ENCODE data around the gene ZC3H12C.

Gene ZC3H12C

DNA sequence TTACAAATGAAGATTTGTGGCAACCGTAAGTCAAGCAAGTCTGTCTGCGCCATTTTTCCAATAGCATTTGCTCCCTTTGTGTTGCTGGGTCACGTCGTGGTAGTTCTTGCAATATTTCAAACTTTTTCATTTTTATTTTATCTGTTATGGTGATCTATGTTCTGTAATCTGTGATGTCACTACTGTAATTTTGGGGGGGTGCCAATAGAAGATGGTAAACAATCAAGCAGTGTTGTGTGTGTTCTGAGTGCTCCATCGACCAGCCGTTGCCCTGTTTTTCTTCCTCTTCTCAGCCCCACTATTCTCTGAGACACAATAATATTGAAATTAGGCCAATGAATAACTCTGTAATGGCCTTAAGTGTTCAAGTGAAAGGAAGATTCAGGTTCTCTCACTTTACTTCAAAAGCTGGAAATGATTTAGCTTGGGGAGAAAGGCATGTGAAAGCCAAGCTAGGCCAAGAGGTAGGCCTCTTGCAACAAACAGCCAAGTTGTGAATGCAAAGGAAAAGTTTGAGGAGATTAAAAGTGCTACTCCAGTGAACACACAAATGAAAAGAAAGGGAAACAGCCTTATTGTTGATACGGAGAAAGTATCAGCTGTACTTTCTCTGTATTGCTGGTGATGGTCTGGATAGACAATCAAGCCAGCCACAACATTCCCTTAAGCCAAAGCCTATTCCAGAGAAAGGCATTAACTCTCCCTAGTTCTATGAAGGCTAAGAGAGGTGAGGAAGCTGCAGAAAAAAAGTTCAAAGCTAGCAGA lies 7.5 kb downstream of the ZC3H12C start:
- CTCF ChIA-PET, result no interaction called here

DNA sequence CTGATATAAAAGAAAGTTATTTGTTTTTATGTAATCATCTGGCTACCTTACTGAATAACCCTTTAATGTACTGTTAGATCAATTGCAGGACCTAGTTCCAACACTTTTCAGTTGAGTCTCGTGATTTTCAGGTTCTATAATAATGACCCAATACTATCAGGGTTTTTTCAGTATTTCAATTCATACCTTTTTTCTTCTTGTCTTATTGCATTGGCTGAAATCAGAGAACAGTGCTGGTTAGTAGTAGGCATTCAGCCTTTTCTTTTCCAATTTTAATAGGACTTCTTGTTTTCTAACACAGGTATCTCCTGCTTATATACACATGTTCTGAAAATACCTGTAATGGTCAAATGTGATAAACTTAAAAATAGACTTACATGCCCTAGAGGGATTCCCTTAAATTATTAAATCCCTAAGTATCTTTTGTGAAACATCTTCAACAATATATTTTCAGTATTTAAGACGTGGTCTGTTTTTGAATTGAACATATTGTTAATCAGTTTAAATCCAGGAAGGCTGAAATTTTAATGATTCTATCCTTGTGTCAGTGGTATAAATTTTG lies 13.6 kb downstream of the ZC3H12C start:
- no peak for DNase-seq
- Mint-ChIP-seq H3K27me3 (peaks cover 12% of the 10 kb centered on the region), H3K27ac (no peak overlapping the region), H3K4me3 (no peak overlapping the region), H3K4me1 (no peaks in the 10 kb centered on the region), H3K36me3 (no peaks in the 10 kb centered on the region), H3K9me3 (no peaks in the 10 kb centered on the region)
- CTCF ChIA-PET, result no interaction called here

More for the DNA sequence above, 7.5 kb downstream of the ZC3H12C start:
- H3K27me3 Mint-ChIP-seq, result peaks cover 2% of the 10 kb centered on the region
- H3K27ac Mint-ChIP-seq, result no peak overlapping the region
- H3K36me3 Mint-ChIP-seq, result no peaks in the 10 kb centered on the region
- no peak for DNase-seq
- H3K4me1 Mint-ChIP-seq, result no peaks in the 10 kb centered on the region
- H3K9me3 Mint-ChIP-seq, result no peaks in the 10 kb centered on the region
- no peak overlapping the region for H3K4me3 Mint-ChIP-seq

DNA sequence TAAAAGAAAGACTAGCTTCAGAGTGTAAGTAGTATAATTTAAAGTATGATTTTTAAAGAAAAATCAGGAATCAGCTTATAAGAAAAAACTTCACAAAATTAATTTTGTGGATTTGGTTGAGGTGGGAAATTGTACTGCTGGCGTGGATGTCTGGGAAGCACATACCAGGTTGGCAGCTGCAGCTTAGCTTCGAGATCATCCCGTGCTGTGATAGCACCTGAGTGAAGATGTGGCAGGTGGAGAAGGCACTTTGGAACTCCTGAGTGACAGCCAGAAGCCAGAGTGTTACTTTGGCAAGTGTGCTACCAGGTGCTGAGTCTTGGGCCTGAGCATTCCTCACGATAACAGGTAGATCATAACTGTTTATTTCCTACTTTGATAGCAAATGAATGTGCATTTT lies 17.7 kb downstream of the ZC3H12C start:
- CTCF ChIA-PET, result interaction anchor here (0.6 kb wide), 1 partner anchor 186 kb away, joined by 3 read pairs; no protein-coding TSS in a partner anchor
- Mint-ChIP-seq H3K36me3 (no peaks in the 10 kb centered on the region), H3K4me1 (no peaks in the 10 kb centered on the region), H3K9me3 (no peaks in the 10 kb centered on the region), H3K27me3 (peaks cover 12% of the 10 kb centered on the region), H3K4me3 (no peak overlapping the region), H3K27ac (no peak overlapping the region)
- DNase-seq, result no peak

DNA sequence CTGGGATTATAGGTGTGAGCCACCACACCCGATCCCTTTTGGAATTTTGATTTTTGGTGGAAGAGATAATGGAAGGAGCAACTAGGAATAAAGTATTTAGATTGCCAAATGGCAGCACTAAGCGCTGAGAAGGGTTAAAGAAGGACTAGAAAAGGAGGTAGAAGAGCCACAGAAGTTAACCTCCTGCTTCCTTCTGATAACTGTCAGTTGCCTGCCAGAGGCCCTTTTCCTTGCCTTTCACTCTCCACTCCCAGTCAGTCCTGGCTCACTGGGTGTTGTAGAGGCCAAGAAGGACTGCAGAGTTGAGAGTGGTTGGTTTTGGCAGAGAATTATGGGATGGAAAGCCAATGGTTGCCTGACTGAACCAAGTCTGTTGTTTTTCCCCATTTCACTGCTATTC lies 19.3 kb downstream of the ZC3H12C start:
- H3K4me1 Mint-ChIP-seq, result no peaks in the 10 kb centered on the region
- H3K4me3 Mint-ChIP-seq, result no peak overlapping the region
- CTCF ChIA-PET, result no interaction called here
- no peak overlapping the region for H3K27ac Mint-ChIP-seq
- no peaks in the 10 kb centered on the region for H3K36me3 Mint-ChIP-seq
- no peaks in the 10 kb centered on the region for H3K9me3 Mint-ChIP-seq
- H3K27me3 Mint-ChIP-seq, result peaks cover 12% of the 10 kb centered on the region
- DNase-seq, result no peak

GRCh38 chr11:110113505-110113904 lies 20.3 kb downstream of the ZC3H12C start:
- Mint-ChIP-seq H3K4me1 (no peaks in the 10 kb centered on the region), H3K36me3 (no peaks in the 10 kb centered on the region), H3K27me3 (peaks cover 7% of the 10 kb centered on the region), H3K4me3 (no peak overlapping the region), H3K9me3 (no peaks in the 10 kb centered on the region), H3K27ac (no peak overlapping the region)
- CTCF ChIA-PET, result interaction anchor here (0.7 kb wide), 1 partner anchor 262 kb away, joined by 3 read pairs; no protein-coding TSS in a partner anchor
- no peak for DNase-seq

- Mint-ChIP-seq H3K4me1 (no peaks in the 10 kb centered on the region), H3K4me3 (no peak overlapping the region), H3K27ac (no peak overlapping the region), H3K9me3 (no peaks in the 10 kb centered on the region), H3K36me3 (no peaks in the 10 kb centered on the region), H3K27me3 (peaks cover 3% of the 10 kb centered on the region)
- no peak for DNase-seq
- CTCF ChIA-PET, result no interaction called here
These were observed 20.8 kb downstream of the ZC3H12C start for GRCh38 chr11:110113973-110114372.

- CTCF ChIA-PET, result no interaction called here
- no peaks in the 10 kb centered on the region for H3K4me1 Mint-ChIP-seq
- H3K36me3 Mint-ChIP-seq, result no peaks in the 10 kb centered on the region
- peaks cover 4% of the 10 kb centered on the region for H3K27me3 Mint-ChIP-seq
- no peak overlapping the region for H3K27ac Mint-ChIP-seq
- DNase-seq, result no peak
- no peak overlapping the region for H3K4me3 Mint-ChIP-seq
- no peaks in the 10 kb centered on the region for H3K9me3 Mint-ChIP-seq
These were observed 26.1 kb downstream of the ZC3H12C start for GRCh38 chr11:110119317-110119716.

DNA sequence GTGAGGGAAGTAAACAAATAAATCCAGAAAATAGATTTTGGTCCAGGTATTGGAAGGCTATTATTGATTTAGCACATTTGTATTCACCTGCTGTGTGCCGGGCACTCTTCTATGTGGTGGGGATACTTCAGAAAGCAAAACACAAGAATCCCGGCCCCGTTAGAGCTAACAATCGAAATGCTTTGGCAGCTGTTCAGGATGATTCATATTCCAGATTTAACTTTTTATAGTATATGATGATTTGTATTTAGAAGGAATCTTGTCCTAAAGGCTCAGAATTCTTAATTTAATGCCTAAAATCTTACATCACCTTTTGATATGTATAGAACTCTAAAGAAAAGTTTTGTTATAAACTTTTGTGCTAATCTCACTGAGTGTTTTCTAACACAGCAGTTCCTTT lies 28.0 kb downstream of the ZC3H12C start:
- H3K4me1 Mint-ChIP-seq, result no peaks in the 10 kb centered on the region
- no peak overlapping the region for H3K4me3 Mint-ChIP-seq
- CTCF ChIA-PET, result no interaction called here
- no peak for DNase-seq
- H3K27ac Mint-ChIP-seq, result no peak overlapping the region
- peaks cover 4% of the 10 kb centered on the region for H3K27me3 Mint-ChIP-seq
- no peaks in the 10 kb centered on the region for H3K36me3 Mint-ChIP-seq
- H3K9me3 Mint-ChIP-seq, result no peaks in the 10 kb centered on the region

GRCh38 chr11:110123003-110123402 lies 29.8 kb downstream of the ZC3H12C start:
- no peak for DNase-seq
- CTCF ChIA-PET, result interaction anchor here (0.9 kb wide), 1 partner anchor 36 kb away, joined by 4 read pairs; no protein-coding TSS in a partner anchor
- no peak overlapping the region for H3K4me3 Mint-ChIP-seq
- H3K9me3 Mint-ChIP-seq, result no peaks in the 10 kb centered on the region
- H3K27me3 Mint-ChIP-seq, result peaks cover 4% of the 10 kb centered on the region
- no peak overlapping the region for H3K27ac Mint-ChIP-seq
- no peaks in the 10 kb centered on the region for H3K36me3 Mint-ChIP-seq
- H3K4me1 Mint-ChIP-seq, result no peaks in the 10 kb centered on the region

DNA sequence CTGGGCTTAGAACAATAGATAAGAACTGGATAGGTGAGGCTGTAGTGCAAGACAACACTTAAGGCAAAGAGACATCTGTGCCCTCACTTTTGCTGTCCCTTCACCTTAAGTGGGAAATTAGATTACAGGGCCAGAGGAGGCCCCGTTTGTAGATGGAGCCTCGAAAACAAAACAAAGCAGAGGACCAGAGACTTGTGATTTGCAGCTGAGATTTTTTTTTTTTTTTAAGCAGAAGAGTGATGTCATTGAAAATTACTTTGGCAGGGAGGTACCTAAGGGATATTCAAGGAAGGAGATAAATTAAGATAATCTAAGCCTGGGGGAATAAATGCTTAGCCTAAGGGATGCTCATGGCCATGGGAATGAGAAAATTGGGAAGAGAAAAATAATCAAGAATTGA lies 31.4 kb downstream of the ZC3H12C start:
- Mint-ChIP-seq H3K4me1 (no peaks in the 10 kb centered on the region), H3K27me3 (no peaks in the 10 kb centered on the region), H3K36me3 (no peaks in the 10 kb centered on the region), H3K9me3 (no peaks in the 10 kb centered on the region), H3K4me3 (no peak overlapping the region), H3K27ac (no peak overlapping the region)
- CTCF ChIA-PET, result no interaction called here
- DNase-seq, result no peak

DNA sequence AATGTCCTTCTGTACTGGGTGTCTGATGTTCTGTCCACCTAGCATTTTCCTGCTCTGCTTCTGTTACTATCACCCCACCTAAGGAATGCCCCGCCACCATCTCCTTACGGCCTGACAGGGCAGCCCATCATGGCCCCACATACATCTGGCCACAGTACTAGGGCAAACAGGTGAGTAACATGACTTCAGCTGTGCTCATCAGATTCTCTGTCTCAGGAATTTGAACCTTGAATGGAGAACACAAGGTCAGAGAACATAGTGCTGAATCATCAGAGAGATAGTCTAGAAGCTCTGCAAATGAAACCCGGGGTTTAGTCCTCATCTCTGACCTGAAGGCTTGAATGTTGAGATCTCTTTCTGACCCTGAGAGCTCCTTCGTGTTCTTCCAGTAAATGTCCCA lies 32.4 kb downstream of the ZC3H12C start:
- no peak overlapping the region for H3K4me3 Mint-ChIP-seq
- no peaks in the 10 kb centered on the region for H3K4me1 Mint-ChIP-seq
- no peaks in the 10 kb centered on the region for H3K9me3 Mint-ChIP-seq
- no peaks in the 10 kb centered on the region for H3K36me3 Mint-ChIP-seq
- DNase-seq, result no peak
- H3K27me3 Mint-ChIP-seq, result no peaks in the 10 kb centered on the region
- H3K27ac Mint-ChIP-seq, result no peak overlapping the region
- CTCF ChIA-PET, result no interaction called here

- CTCF ChIA-PET, result no interaction called here
- Mint-ChIP-seq H3K4me3 (no peak overlapping the region), H3K27ac (no peak overlapping the region), H3K4me1 (no peaks in the 10 kb centered on the region), H3K9me3 (no peaks in the 10 kb centered on the region), H3K36me3 (no peaks in the 10 kb centered on the region), H3K27me3 (no peaks in the 10 kb centered on the region)
- no peak for DNase-seq
These were observed 33.7 kb downstream of the ZC3H12C start for GRCh38 chr11:110126936-110127335.

GRCh38 chr11:110128161-110128560 lies 35.0 kb downstream of the ZC3H12C start:
- H3K4me1 Mint-ChIP-seq, result no peaks in the 10 kb centered on the region
- no peak overlapping the region for H3K4me3 Mint-ChIP-seq
- CTCF ChIA-PET, result interaction anchor here (0.6 kb wide), 1 partner anchor 17 kb away, joined by 3 read pairs; no protein-coding TSS in a partner anchor
- no peak overlapping the region for H3K27ac Mint-ChIP-seq
- H3K36me3 Mint-ChIP-seq, result no peaks in the 10 kb centered on the region
- no peaks in the 10 kb centered on the region for H3K27me3 Mint-ChIP-seq
- no peaks in the 10 kb centered on the region for H3K9me3 Mint-ChIP-seq
- no peak for DNase-seq

DNA sequence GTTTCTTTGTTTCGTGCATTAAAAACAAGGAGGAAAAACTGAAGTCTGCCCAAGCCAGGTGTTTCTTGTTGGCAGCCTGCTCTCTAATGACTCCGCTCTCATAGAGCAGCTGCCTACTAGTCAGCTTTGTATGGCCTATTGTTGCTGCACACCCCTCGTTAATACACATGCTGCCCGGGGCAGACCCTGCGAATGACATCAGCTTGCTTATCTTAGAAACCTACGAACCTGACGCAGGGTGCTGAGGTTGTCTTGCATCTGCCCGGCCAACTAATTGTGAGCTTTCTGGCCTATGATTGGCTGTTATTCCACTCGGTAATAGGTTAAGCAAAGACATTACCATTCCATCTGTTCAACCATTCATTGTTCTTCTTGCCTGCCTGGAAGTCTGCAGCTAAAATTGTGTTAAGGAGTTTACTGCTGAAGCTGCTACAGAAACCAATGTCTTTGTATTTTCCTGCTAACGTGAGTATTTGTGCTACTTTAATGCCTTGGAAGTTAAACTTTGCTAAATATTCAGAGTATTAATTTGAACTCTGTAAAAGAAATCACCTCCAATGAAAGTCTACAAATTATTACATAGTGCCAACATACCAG lies 37.5 kb downstream of the ZC3H12C start:
- Mint-ChIP-seq H3K4me3 (no peak overlapping the region), H3K36me3 (no peaks in the 10 kb centered on the region), H3K9me3 (no peaks in the 10 kb centered on the region), H3K27me3 (no peaks in the 10 kb centered on the region), H3K27ac (no peak overlapping the region), H3K4me1 (no peaks in the 10 kb centered on the region)
- DNase-seq, result no peak
- CTCF ChIA-PET, result no interaction called here
